Muscle of leg (tissue), 11 donors: ENCODE data around the gene CPVL. TPM values are rescaled to one million over a fixed set of nuclear protein-coding genes. Genes with fewer than 3 reads are reported as not detected.

Experiments
- DNase-seq: peaks from one replicate; pipeline ENCODE4 v3.0.0; 2013
- H3K27ac ChIP-seq: one replicate; pipeline ENCODE4 v1.5.1; 2013; ENCODE audit warnings: mild to moderate bottlenecking, low read length, control low read depth
- H3K27me3 ChIP-seq: one replicate; pipeline ENCODE4 v1.6.1; 2013; ENCODE audit warnings: low read length; ENCODE audit not compliant: control insufficient read depth, insufficient read depth
- H3K36me3 ChIP-seq: one replicate; pipeline ENCODE4 v1.6.1; 2013; ENCODE audit warnings: low read length; ENCODE audit not compliant: control insufficient read depth, insufficient read depth
- H3K4me1 ChIP-seq: one replicate; pipeline ENCODE4 v1.6.1; 2013; ENCODE audit warnings: low read length; ENCODE audit not compliant: control insufficient read depth, insufficient read depth
- H3K4me3 ChIP-seq: one replicate; pipeline ENCODE4 v1.5.1; 2013; ENCODE audit warnings: low read length, control low read depth
- H3K9me3 ChIP-seq: replicated peaks from 2 replicates; pipeline ENCODE4 v1.6.1; 2013; ENCODE audit warnings: low read depth, low read length; ENCODE audit not compliant: control insufficient read depth
- WGBS: methylation state at CpG from one replicate; pipeline ENCODE4 v1.1.5; 2013; ENCODE audit warnings: missing lambda C conversion rate; ENCODE audit not compliant: insufficient coverage; 5-methylcytosine and 5-hydroxymethylcytosine counted together
- polyA plus RNA-seq, 8 donors: library from polyadenylated mRNA; unstranded; fragments of 120-200 nt; gene quantifications; one replicate each; pipeline versions ENCODE4 v1.2.1 to v1.2.3, GENCODE V29; 2013; ENCODE audit warnings: inconsistent platforms in 1 of 8, low replicate concordance in 1 of 8; ENCODE audit not compliant: insufficient read length in 8 of 8, insufficient read depth in 1 of 8
- total RNA-seq: library from RNA; stranded (reverse); fragments of 120-200 nt; gene quantifications from one replicate; pipeline ENCODE4 v1.2.4, GENCODE V29; 2013

CPVL gene
- total and polyA plus RNA-seq, 9 donors, result 16.8 to 45.4 (median 24.3) TPM

DNA sequence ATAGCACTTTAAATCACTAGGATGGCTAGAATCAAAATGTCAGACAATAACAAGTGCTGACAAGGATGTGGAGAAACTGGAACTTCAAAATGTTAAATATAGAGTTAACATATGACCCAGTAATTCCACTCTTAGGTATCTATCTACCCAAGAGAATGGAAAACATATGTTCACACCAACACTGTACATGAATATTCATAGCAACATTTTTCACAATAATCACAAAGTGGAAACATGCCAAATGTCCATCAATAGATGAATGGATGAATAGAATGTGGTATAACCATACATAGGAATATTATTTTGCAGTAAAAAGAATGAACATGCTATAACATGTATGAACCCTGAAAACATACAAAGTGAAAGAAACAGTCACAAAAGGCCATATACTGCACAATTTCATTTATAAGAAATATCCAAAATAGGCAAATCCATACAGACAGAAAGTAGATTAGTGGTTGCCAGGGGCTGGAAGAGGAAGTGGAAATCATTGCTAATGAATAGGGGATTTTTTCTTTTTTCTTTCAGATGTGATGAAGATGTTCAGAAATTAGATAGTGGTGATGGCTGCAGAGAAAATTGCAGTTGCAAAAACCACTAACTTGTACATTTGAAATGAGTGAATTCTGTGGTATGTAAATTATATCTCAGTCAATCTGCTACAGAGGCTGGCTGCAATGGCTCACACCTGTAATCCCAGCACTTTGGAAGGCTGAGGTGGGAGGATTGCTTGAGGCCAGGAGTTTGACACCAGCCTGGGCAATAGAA lies 93.0 kb downstream of the CPVL start:
- DNase-seq, result no peak
- Histone ChIP-seq H3K27ac (no peak overlapping the region), H3K4me1 (no peaks in the 10 kb centered on the region), H3K36me3 (no peaks in the 10 kb centered on the region), H3K9me3 (peaks cover 7% of the 10 kb centered on the region), H3K27me3 (no peaks in the 10 kb centered on the region), H3K4me3 (no peak overlapping the region)

DNA sequence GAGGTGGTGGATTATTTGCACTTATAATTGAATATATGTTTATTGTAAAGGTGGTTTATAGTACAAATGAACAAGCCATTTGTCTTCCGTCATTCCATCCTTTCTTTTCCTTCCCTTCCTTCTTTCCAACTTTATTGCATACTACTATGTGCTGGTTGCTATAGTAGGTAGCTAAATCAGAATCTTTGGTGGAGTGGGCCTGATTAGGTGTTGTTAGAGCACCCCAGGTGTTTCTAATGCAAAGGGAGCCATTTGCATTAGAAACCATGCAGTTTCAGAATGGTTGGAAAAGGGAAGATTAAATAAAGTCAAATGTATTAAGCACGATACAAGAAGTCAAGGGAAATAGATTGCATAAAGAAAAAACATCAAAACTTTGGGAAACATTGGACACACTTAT lies 99.4 kb downstream of the CPVL start:
- Histone ChIP-seq H3K4me3 (no peak overlapping the region), H3K36me3 (no peaks in the 10 kb centered on the region), H3K4me1 (peaks cover 17% of the 10 kb centered on the region), H3K27ac (no peak overlapping the region), H3K9me3 (no peaks in the 10 kb centered on the region), H3K27me3 (no peaks in the 10 kb centered on the region)
- no CpG with 5 or more reads among the region's 2 CpGs for WGBS
- DNase-seq, result no peak

DNA sequence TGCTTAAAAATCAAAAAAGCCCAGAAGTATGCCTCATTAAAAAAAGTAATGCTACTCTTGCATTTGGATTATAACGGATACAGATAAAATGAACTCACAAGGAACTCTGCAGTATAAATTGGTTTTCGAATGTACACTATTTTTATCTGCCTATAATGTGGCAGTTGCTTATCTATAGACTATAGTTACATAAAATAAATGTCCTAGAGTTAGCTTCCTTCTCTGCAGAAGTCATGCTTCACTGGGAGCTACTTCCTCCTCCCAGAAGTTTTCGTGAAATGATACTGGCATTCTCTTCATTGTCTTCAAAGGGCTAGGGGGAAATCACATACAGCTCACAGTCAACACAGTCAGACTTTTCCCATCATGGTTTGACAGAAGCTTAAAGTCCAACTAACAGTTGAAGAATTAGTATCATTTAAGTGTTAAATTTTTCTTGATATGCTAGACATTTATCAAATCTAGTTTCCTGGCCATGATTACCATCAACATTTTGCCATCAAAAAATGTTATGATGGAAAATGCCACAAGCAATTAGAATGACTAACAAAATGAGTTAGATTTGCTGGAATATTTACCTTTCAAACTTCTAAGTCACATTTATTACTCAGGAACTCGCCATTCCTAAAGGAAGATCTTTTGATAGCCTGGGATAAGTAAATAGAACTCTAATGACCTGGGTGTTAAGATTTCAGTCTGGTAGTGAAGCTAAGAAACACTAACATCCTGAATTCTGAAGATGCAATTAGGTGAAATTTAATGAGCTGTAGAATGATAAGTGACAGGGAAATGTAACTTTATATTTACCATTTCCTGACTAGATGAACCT lies 100.9 kb downstream of the CPVL start:
- Histone ChIP-seq H3K27ac (no peak overlapping the region), H3K36me3 (no peaks in the 10 kb centered on the region), H3K27me3 (no peaks in the 10 kb centered on the region), H3K4me3 (no peak overlapping the region), H3K4me1 (peaks cover 24% of the 10 kb centered on the region), H3K9me3 (no peaks in the 10 kb centered on the region)
- DNase-seq, result no peak
- no CpG with 5 or more reads among the region's 4 CpGs for WGBS

- WGBS, result no CpG with 5 or more reads among the region's 5 CpGs
- H3K9me3 ChIP-seq, result no peaks in the 10 kb centered on the region
- H3K4me1 ChIP-seq, result peaks cover 26% of the 10 kb centered on the region
- H3K4me3 ChIP-seq, result no peak overlapping the region
- H3K27ac ChIP-seq, result no peak overlapping the region
- no peaks in the 10 kb centered on the region for H3K27me3 ChIP-seq
- DNase-seq, result peak; percentile 56
- no peaks in the 10 kb centered on the region for H3K36me3 ChIP-seq
Observed at GRCh38 chr7:29044554-29044953, 101.8 kb downstream of the CPVL start.

GRCh38 chr7:29043576-29043975 lies 102.8 kb downstream of the CPVL start:
- H3K36me3 ChIP-seq, result no peaks in the 10 kb centered on the region
- WGBS, result no CpG with 5 or more reads among the region's 5 CpGs
- no peaks in the 10 kb centered on the region for H3K9me3 ChIP-seq
- no peak overlapping the region for H3K4me3 ChIP-seq
- DNase-seq, result no peak
- H3K27ac ChIP-seq, result no peak overlapping the region
- no peaks in the 10 kb centered on the region for H3K27me3 ChIP-seq
- H3K4me1 ChIP-seq, result peaks cover 26% of the 10 kb centered on the region

DNA sequence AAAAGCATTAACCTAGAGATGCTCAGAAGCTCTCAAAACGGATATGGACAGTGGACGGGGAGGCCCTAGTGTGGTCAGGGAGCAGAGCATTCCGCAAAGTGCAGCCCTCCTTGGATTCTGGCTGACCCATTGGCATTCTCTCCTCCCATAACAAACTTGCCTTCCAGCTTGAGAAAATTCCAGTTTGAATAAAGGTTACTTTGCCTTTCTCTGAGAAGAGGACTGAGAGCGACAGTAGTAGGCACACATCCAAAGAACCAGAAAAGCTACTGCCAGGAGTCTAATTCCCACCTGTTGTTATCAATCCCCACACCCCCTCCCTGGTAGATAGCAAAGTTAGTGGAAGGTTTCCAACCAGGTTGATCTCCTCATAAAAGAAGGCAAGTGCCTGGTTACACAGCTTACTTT lies 103.5 kb downstream of the CPVL start:
- no peaks in the 10 kb centered on the region for H3K9me3 ChIP-seq
- no peak overlapping the region for H3K4me3 ChIP-seq
- H3K27me3 ChIP-seq, result no peaks in the 10 kb centered on the region
- DNase-seq, result peak; percentile 84
- peaks cover 29% of the 10 kb centered on the region for H3K4me1 ChIP-seq
- peak overlapping the region; percentile 25 for H3K27ac ChIP-seq
- WGBS, result no CpG with 5 or more reads among the region's 4 CpGs
- H3K36me3 ChIP-seq, result no peaks in the 10 kb centered on the region

DNA sequence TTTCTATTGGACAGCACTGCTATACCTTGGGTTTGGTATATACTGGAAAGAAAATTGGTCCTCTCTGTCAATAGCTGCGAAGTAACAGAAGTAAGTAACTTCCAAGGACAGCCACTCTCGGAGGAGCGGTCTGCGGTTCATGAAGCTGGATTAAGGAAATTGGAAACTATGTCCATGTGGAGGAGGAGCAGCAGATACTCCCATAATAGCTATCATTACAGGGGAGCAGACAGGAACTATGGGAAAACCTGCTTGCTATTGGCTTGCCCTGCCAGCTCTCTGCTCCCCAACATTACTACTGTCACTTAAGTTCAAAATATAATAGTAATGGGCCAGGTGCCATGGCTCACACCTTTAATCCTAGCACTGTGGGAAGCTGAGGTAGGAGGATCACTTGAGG lies 104.3 kb downstream of the CPVL start:
- H3K4me3 ChIP-seq, result no peak overlapping the region
- peaks cover 29% of the 10 kb centered on the region for H3K4me1 ChIP-seq
- DNase-seq, result peak; percentile 37
- no peak overlapping the region for H3K27ac ChIP-seq
- 17% methylated on average over 1 of the region's 4 CpGs for WGBS
- H3K36me3 ChIP-seq, result no peaks in the 10 kb centered on the region
- no peaks in the 10 kb centered on the region for H3K27me3 ChIP-seq
- no peaks in the 10 kb centered on the region for H3K9me3 ChIP-seq

DNA sequence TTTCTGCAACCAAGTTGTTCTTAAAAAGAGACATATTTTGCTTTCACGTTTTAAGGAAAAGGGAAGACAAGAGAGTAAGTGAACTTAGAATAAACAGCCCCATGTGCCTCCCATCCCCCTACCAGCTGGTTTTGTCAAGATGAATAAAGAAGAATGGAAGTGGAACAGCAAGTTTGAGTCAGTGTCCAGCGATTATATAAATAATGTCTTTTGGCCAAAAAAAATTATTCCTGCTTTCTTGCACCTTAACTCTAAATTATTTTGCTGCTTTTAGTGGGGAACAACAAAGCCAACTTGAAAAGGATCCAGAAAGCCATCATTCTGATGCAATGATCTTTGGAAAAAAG lies 105.8 kb downstream of the CPVL start:
- Histone ChIP-seq H3K4me1 (peaks cover 29% of the 10 kb centered on the region), H3K36me3 (no peaks in the 10 kb centered on the region), H3K4me3 (no peak overlapping the region), H3K27me3 (no peaks in the 10 kb centered on the region), H3K27ac (peak overlapping the region; percentile 53), H3K9me3 (no peaks in the 10 kb centered on the region)
- DNase-seq, result peak; percentile 96
- no CpG with 5 or more reads among the region's 2 CpGs for WGBS

GRCh38 chr7:29039821-29040578 lies 106.3 kb downstream of the CPVL start:
- H3K9me3 ChIP-seq, result no peaks in the 10 kb centered on the region
- WGBS, result no CpG with 5 or more reads among the region's 2 CpGs
- H3K4me3 ChIP-seq, result no peak overlapping the region
- H3K27me3 ChIP-seq, result no peaks in the 10 kb centered on the region
- peaks cover 29% of the 10 kb centered on the region for H3K4me1 ChIP-seq
- H3K36me3 ChIP-seq, result no peaks in the 10 kb centered on the region
- H3K27ac ChIP-seq, result peak overlapping the region; percentile 32
- DNase-seq, result peak; percentile 95

DNA sequence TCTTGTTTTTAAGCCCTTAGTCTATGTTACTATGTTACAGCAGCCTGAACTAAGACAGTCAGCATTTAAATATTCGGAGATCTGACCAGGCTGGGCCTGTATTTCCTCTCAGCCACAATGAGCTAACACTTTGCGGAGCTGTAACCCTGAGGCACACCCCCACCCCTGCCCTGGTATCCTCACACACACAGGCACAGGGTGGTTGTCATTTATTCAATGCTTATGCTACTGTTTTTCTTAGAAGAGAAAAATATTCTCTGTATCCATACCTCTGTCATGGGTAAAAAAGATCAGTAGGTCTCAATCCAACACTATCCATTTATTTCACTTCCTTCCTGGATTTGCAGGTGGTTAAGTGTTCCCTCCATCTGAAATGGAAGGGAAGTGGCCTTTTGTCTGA lies 107.9 kb downstream of the CPVL start:
- H3K4me1 ChIP-seq, result peaks cover 26% of the 10 kb centered on the region
- no peaks in the 10 kb centered on the region for H3K9me3 ChIP-seq
- no peaks in the 10 kb centered on the region for H3K36me3 ChIP-seq
- H3K27me3 ChIP-seq, result no peaks in the 10 kb centered on the region
- peak overlapping the region; percentile 39 for H3K27ac ChIP-seq
- WGBS, result no CpG with 5 or more reads among the region's 2 CpGs
- peak; percentile 29 for DNase-seq
- H3K4me3 ChIP-seq, result no peak overlapping the region
